ENCODE results near the gene CRYBG2. TPM values are rescaled to one million over a fixed set of nuclear protein-coding genes. Genes with fewer than 3 reads are reported as not detected.

CRYBG2 gene
- polyA plus RNA-seq, 5 donors: 0.70 to 2.5 (median 1.5) TPM

- no peak for DNase-seq
Measured at GRCh38 chr1:26370591-26371382, 16.9 kb upstream of the CRYBG2 start.

- no peak for DNase-seq
Measured at GRCh38 chr1:26368486-26368885, 14.6 kb upstream of the CRYBG2 start.

- no peak for DNase-seq
Measured at GRCh38 chr1:26368006-26368405, 14.1 kb upstream of the CRYBG2 start.

- no peak for DNase-seq
Measured at GRCh38 chr1:26367441-26367840, 13.5 kb upstream of the CRYBG2 start.

- DNase-seq: peak in 1 of 2 donors; percentile 35
Measured at GRCh38 chr1:26364956-26365355, 11.0 kb upstream of the CRYBG2 start.

GRCh38 chr1:26363549-26364448, 9.9 kb upstream of the CRYBG2 start:
- DNase-seq: peak; percentile 40 to 52

- no peak for DNase-seq
Measured at GRCh38 chr1:26362331-26362730, 8.4 kb upstream of the CRYBG2 start.

- DNase-seq: no peak
Measured at GRCh38 chr1:26361605-26362122, 7.7 kb upstream of the CRYBG2 start.

GRCh38 chr1:26360807-26361604, 7.1 kb upstream of the CRYBG2 start:
- DNase-seq: no peak

GRCh38 chr1:26359981-26360806, 6.3 kb upstream of the CRYBG2 start:
- no peak for DNase-seq

GRCh38 chr1:26358411-26359384, 4.8 kb upstream of the CRYBG2 start:
- DNase-seq: no peak

GRCh38 chr1:26357121-26357602, 3.2 kb upstream of the CRYBG2 start:
- DNase-seq: no peak

GRCh38 chr1:26356106-26356505, 2.2 kb upstream of the CRYBG2 start:
- no peak for DNase-seq

- no peak for DNase-seq
Measured at GRCh38 chr1:26354972-26355371, 1.0 kb upstream of the CRYBG2 start.

GRCh38 chr1:26353210-26353859, 595 bp downstream of the CRYBG2 start:
- no peak for DNase-seq

GRCh38 chr1:26352338-26352679, 1.6 kb downstream of the CRYBG2 start:
- DNase-seq: no peak

- DNase-seq: no peak
Measured at GRCh38 chr1:26351590-26352337, 2.2 kb downstream of the CRYBG2 start.
